IMR-90 (cell line): Measurements from ENCODE around the gene SNX25.

Experiments
- POLR2A ChIP-seq: IDR thresholded peaks from 2 replicates; pipeline ENCODE4 v1.6.1; 2012; ENCODE audit warnings: mild to moderate bottlenecking, low read depth, low read length
- RFX5 ChIP-seq: IDR thresholded peaks from 2 replicates; pipeline ENCODE4 v1.8.0; 2012; ENCODE audit warnings: low read depth, mild to moderate bottlenecking, low read length, moderate library complexity
- TF ChIP-seq, protein P1 (sequence below): conservative IDR thresholded peaks from 2 replicates; pipeline ENCODE4 v1.5.1; 2012; ENCODE audit warnings: mild to moderate bottlenecking, low read depth, low read length, improper control_type of control experiment

DNA sequence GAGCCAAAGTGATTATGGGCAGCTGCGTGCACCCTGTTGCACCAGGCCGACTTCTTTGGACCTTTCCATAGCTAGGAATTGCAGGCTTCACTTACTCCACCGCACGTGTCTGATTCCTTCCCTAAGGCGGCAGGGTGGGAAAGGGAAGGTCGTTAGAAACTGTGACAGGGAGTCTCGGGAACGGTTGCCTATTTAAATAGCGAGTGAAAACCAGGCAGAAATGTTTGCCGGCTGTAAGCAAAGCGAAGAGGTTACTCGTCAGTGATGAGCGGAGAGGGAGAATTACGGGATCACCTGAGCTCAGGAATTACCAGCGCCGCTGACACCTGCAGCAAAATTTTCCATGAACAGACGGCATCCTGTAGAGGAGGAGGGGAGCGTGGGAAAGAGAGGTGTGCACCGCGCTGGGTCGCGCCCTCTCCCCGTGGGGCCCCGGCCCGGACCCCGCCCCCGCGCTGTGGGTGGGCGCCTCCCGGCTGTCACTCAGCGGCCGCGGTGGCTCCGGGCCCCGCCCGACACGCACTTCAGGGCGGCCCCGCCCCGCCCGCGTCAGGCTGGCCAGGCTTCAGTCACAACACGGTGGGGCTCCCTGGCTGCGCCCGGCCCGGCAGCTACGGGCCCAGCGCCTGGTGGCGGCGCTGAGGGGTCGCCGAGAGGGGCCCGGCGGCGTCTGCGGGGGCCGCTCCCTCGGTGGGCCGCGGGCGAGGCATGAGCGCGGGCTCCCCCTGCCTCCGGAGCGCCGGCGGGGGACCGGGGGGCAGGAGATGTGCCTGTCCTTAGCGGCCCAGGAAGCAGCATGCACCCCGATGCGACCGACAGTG lies at the start of gene SNX25:
- TF ChIP-seq, protein P1, sequence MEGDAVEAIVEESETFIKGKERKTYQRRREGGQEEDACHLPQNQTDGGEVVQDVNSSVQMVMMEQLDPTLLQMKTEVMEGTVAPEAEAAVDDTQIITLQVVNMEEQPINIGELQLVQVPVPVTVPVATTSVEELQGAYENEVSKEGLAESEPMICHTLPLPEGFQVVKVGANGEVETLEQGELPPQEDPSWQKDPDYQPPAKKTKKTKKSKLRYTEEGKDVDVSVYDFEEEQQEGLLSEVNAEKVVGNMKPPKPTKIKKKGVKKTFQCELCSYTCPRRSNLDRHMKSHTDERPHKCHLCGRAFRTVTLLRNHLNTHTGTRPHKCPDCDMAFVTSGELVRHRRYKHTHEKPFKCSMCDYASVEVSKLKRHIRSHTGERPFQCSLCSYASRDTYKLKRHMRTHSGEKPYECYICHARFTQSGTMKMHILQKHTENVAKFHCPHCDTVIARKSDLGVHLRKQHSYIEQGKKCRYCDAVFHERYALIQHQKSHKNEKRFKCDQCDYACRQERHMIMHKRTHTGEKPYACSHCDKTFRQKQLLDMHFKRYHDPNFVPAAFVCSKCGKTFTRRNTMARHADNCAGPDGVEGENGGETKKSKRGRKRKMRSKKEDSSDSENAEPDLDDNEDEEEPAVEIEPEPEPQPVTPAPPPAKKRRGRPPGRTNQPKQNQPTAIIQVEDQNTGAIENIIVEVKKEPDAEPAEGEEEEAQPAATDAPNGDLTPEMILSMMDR, result peak; percentile 23; the same call in 1 of the 2 replicates
- TF ChIP-seq POLR2A (peak; percentile 78), RFX5 (no peak)
